Measurements from ENCODE around the gene CHST15.

Gene CHST15

DNA sequence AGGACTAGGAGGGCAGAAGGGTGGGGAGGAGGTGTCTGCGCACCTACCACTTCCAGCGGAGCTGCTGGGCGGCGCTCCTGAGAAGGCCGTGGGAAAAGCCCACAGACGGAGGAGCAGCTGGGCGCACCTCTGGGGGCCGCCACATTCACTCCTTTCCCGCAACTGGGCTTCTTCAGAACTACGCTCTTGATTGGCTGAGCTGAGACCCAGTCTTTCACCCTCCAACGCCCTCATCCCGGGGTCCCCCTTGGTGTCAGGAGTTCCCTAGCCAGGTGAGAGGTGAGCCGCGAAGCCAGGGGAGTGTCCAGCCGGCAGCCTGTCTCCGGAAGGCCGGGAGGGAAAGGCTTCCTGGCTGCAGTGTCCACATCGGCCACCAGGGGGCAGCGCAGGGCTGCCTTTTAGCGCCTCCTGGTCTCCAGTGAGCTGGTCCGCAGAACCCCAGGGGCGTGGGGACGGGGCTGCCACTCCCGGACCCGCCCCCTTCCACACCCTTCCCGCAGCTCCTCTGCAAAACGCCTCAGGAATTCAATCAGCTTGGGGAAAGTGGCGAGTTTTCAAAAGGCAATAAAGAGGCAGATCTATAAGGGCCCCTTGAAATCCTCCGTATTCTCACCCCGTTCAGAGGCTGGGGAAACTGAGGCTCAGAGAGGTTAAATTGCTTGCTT lies 98.8 kb downstream of the CHST15 start:
- no peak for DNase-seq (ENCODE audit: low read depth)
- TF ChIP-seq, protein P1, sequence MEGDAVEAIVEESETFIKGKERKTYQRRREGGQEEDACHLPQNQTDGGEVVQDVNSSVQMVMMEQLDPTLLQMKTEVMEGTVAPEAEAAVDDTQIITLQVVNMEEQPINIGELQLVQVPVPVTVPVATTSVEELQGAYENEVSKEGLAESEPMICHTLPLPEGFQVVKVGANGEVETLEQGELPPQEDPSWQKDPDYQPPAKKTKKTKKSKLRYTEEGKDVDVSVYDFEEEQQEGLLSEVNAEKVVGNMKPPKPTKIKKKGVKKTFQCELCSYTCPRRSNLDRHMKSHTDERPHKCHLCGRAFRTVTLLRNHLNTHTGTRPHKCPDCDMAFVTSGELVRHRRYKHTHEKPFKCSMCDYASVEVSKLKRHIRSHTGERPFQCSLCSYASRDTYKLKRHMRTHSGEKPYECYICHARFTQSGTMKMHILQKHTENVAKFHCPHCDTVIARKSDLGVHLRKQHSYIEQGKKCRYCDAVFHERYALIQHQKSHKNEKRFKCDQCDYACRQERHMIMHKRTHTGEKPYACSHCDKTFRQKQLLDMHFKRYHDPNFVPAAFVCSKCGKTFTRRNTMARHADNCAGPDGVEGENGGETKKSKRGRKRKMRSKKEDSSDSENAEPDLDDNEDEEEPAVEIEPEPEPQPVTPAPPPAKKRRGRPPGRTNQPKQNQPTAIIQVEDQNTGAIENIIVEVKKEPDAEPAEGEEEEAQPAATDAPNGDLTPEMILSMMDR (IDR thresholded peaks at IDR 0.05; ENCODE audit: low read depth, low read length, missing control alignments), result peak; percentile 96
- no peak overlapping the region for H3K4me3 ChIP-seq (ENCODE audit: low read depth, low read length)

GRCh38 chr10:123993534-123994416 lies 99.6 kb downstream of the CHST15 start:
- no peak overlapping the region for H3K4me3 ChIP-seq (ENCODE audit: low read depth, low read length)
- TF ChIP-seq, protein P1 (IDR thresholded peaks at IDR 0.05; ENCODE audit: low read depth, low read length, missing control alignments), result no peak
- no peak for DNase-seq (ENCODE audit: low read depth)

GRCh38 chr10:123991611-123992570 lies 101.5 kb downstream of the CHST15 start:
- no peak for DNase-seq (ENCODE audit: low read depth)
- TF ChIP-seq, protein P1 (IDR thresholded peaks at IDR 0.05; ENCODE audit: low read depth, low read length, missing control alignments), result no peak
- no peak overlapping the region for H3K4me3 ChIP-seq (ENCODE audit: low read depth, low read length)

DNA sequence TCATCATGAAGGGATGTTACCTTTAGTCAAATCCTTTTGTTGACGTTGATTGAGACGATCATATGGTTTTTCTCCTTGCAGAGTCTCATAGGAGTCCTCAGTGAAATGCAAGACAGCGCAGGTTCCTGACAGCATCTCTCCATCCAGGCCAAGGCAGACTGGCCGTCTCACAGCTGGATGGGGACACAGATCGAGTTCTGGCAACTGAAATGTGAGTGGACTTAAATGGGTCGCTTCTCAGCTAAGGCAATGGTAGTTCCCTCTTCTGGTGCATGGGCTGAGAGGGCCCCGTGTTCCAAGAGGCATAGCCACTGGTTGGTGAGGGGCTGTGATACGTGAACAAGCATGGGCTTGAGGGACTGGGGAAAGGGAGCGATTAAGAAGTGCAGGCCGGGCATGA lies 102.5 kb downstream of the CHST15 start:
- TF ChIP-seq, protein P1 (IDR thresholded peaks at IDR 0.05; ENCODE audit: low read depth, low read length, missing control alignments), result no peak

GRCh38 chr10:123988694-123989093 lies 104.7 kb downstream of the CHST15 start:
- no peak overlapping the region for H3K4me3 ChIP-seq (ENCODE audit: low read depth, low read length)
- TF ChIP-seq, protein P1 (IDR thresholded peaks at IDR 0.05; ENCODE audit: low read depth, low read length, missing control alignments), result no peak
- DNase-seq (ENCODE audit: low read depth), result no peak

More for the DNA sequence above, 102.5 kb downstream of the CHST15 start:
- DNase-seq (ENCODE audit: low read depth), result no peak
- H3K4me3 ChIP-seq (ENCODE audit: low read depth, low read length), result no peak overlapping the region

DNA sequence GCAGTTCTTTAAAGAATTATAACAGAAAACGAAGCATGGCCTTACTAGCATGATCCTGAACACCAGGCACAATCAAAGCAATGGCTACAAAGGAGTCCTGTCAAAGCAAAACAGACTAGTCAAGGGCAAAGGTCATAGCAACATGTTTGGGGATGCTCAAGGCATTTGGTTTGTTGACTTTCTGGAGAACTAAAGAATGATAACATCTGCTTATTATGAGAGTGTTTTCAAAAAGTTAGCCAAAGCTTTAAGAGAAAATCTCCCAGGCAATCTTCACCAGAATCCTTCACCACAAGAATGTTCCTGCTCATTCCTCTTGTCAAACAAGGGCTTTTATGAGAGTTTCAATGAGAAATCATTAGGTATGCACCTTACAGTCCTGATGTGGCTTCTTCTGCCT lies 106.7 kb downstream of the CHST15 start:
- TF ChIP-seq, protein P1 (IDR thresholded peaks at IDR 0.05; ENCODE audit: low read depth, low read length, missing control alignments), result no peak
- no peak for DNase-seq (ENCODE audit: low read depth)
- H3K4me3 ChIP-seq (ENCODE audit: low read depth, low read length), result no peak overlapping the region

Measured in GM12864 (cell line).